ENCODE results near the gene ACTN1.

DNA sequence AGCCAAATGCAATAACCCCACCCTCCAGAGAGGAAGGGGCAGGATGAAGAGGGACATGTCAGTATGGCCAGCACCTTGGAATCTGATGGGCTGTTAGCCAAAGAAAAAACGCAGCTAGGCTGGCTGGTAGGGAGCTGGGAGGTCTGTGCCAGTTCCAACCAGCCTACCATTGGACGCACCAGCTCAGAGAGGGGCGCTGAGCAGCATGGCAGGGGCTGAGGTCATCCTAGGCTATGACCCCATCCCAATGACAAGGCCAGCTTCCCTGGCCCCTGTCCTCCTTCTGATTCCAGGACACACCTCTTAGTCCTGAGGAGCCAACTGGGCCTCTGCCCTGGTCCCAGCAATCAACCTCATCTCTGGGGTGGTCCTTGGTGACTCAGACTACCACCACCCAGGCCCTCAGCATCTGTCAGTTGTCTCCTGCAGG, 12.2 kb downstream of the ACTN1 start:
- no peak for TF ChIP-seq EZH2 (IDR thresholded peaks at IDR 0.05)
- TF ChIP-seq, protein P1, sequence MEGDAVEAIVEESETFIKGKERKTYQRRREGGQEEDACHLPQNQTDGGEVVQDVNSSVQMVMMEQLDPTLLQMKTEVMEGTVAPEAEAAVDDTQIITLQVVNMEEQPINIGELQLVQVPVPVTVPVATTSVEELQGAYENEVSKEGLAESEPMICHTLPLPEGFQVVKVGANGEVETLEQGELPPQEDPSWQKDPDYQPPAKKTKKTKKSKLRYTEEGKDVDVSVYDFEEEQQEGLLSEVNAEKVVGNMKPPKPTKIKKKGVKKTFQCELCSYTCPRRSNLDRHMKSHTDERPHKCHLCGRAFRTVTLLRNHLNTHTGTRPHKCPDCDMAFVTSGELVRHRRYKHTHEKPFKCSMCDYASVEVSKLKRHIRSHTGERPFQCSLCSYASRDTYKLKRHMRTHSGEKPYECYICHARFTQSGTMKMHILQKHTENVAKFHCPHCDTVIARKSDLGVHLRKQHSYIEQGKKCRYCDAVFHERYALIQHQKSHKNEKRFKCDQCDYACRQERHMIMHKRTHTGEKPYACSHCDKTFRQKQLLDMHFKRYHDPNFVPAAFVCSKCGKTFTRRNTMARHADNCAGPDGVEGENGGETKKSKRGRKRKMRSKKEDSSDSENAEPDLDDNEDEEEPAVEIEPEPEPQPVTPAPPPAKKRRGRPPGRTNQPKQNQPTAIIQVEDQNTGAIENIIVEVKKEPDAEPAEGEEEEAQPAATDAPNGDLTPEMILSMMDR (IDR thresholded peaks at IDR 0.05), result no peak
